Chondrocyte (in vitro differentiated cells): ENCODE data around the gene ZNF385B. TPM values are rescaled to one million over a fixed set of nuclear protein-coding genes. Genes with fewer than 3 reads are reported as not detected.

ENCODE experiments used
- DNase-seq: peaks from one replicate; pipeline ENCODE4 v3.0.0; 2021; ENCODE audit warnings: mixed read lengths, low spot score
- H3K27ac Mint-ChIP-seq: one replicate; pipeline ENCODE4 v1.8.0; 2021; ENCODE audit warnings: mild to moderate bottlenecking, moderate library complexity, mixed read lengths; ENCODE audit not compliant: unreplicated experiment
- H3K27me3 Mint-ChIP-seq: 2 replicates; pipeline ENCODE4 v1.8.0; 2021; ENCODE audit warnings: low read depth, mixed read lengths
- H3K36me3 Mint-ChIP-seq: 2 replicates; pipeline ENCODE4 v1.8.0; 2021; ENCODE audit warnings: low read depth, mixed read lengths
- H3K4me1 Mint-ChIP-seq: 2 replicates; pipeline ENCODE4 v1.8.0; 2021; ENCODE audit warnings: low read depth, mild to moderate bottlenecking, mixed read lengths
- H3K4me3 Mint-ChIP-seq: one replicate; pipeline ENCODE4 v1.8.0; 2021; ENCODE audit warnings: mild to moderate bottlenecking, moderate library complexity, mixed read lengths; ENCODE audit not compliant: unreplicated experiment
- H3K9me3 Mint-ChIP-seq: 2 replicates; pipeline ENCODE4 v1.8.0; 2021; ENCODE audit warnings: low read depth, mixed read lengths
- total RNA-seq: library from RNA; stranded (reverse); gene quantifications from 3 replicates; pipeline ENCODE4 v1.2.1, GENCODE V29; 2021
- TF ChIP-seq, protein P1 (sequence below): fragments of 200-600 bp; sonication (generic); IDR thresholded peaks from 2 replicates; pipeline ENCODE4 v1.5.0; 2021; ENCODE audit warnings: antibody characterized with exemption, mild to moderate bottlenecking, moderate library complexity

The ZNF385B gene
- total RNA-seq, 1 donor from 2014 or later, result 0.25 TPM

GRCh38 chr2:179882851-179883806 lies 21.7 kb upstream of the ZNF385B start:
- TF ChIP-seq, protein P1, sequence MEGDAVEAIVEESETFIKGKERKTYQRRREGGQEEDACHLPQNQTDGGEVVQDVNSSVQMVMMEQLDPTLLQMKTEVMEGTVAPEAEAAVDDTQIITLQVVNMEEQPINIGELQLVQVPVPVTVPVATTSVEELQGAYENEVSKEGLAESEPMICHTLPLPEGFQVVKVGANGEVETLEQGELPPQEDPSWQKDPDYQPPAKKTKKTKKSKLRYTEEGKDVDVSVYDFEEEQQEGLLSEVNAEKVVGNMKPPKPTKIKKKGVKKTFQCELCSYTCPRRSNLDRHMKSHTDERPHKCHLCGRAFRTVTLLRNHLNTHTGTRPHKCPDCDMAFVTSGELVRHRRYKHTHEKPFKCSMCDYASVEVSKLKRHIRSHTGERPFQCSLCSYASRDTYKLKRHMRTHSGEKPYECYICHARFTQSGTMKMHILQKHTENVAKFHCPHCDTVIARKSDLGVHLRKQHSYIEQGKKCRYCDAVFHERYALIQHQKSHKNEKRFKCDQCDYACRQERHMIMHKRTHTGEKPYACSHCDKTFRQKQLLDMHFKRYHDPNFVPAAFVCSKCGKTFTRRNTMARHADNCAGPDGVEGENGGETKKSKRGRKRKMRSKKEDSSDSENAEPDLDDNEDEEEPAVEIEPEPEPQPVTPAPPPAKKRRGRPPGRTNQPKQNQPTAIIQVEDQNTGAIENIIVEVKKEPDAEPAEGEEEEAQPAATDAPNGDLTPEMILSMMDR, result no peak
- peaks cover 5% of the 10 kb centered on the region for H3K9me3 Mint-ChIP-seq
- H3K4me1 Mint-ChIP-seq, result no peaks in the 10 kb centered on the region
- H3K27ac Mint-ChIP-seq, result no peak overlapping the region
- no peak overlapping the region for H3K4me3 Mint-ChIP-seq
- DNase-seq, result no peak
- H3K27me3 Mint-ChIP-seq, result peaks cover 12% of the 10 kb centered on the region
- no peaks in the 10 kb centered on the region for H3K36me3 Mint-ChIP-seq

GRCh38 chr2:179877601-179878364 lies 16.4 kb upstream of the ZNF385B start:
- no peaks in the 10 kb centered on the region for H3K36me3 Mint-ChIP-seq
- peaks cover 26% of the 10 kb centered on the region for H3K27me3 Mint-ChIP-seq
- no peaks in the 10 kb centered on the region for H3K4me1 Mint-ChIP-seq
- DNase-seq, result no peak
- TF ChIP-seq, protein P1, result no peak
- H3K27ac Mint-ChIP-seq, result no peak overlapping the region
- H3K9me3 Mint-ChIP-seq, result no peaks in the 10 kb centered on the region
- no peak overlapping the region for H3K4me3 Mint-ChIP-seq

GRCh38 chr2:179876266-179876665 lies 14.9 kb upstream of the ZNF385B start:
- H3K27ac Mint-ChIP-seq, result no peak overlapping the region
- no peak for DNase-seq
- no peaks in the 10 kb centered on the region for H3K4me1 Mint-ChIP-seq
- TF ChIP-seq, protein P1, result peak; percentile 34
- H3K4me3 Mint-ChIP-seq, result no peak overlapping the region
- H3K36me3 Mint-ChIP-seq, result no peaks in the 10 kb centered on the region
- H3K9me3 Mint-ChIP-seq, result no peaks in the 10 kb centered on the region
- H3K27me3 Mint-ChIP-seq, result peaks cover 33% of the 10 kb centered on the region

DNA sequence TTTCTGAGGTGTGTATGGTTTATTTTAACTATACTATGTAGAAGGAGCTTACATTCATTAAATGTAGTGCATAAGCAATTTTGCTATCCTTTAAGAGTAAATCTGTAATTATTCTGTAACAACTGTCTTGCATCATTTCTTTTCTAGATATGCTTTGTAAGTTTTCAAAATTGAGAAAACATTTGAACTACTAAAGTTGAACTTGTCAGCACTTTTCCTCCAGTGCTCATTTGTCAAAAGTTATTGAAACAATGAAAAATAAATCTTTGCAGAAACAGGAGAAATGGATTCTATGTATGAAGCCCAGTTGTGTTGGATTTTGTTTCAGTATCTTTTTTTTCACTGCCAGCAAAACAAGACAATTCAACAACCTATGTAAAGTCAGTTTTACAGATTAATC lies 14.5 kb upstream of the ZNF385B start:
- DNase-seq, result no peak
- H3K36me3 Mint-ChIP-seq, result no peaks in the 10 kb centered on the region
- no peaks in the 10 kb centered on the region for H3K4me1 Mint-ChIP-seq
- H3K9me3 Mint-ChIP-seq, result no peaks in the 10 kb centered on the region
- no peak overlapping the region for H3K4me3 Mint-ChIP-seq
- no peak overlapping the region for H3K27ac Mint-ChIP-seq
- TF ChIP-seq, protein P1, result no peak
- peaks cover 37% of the 10 kb centered on the region for H3K27me3 Mint-ChIP-seq

DNA sequence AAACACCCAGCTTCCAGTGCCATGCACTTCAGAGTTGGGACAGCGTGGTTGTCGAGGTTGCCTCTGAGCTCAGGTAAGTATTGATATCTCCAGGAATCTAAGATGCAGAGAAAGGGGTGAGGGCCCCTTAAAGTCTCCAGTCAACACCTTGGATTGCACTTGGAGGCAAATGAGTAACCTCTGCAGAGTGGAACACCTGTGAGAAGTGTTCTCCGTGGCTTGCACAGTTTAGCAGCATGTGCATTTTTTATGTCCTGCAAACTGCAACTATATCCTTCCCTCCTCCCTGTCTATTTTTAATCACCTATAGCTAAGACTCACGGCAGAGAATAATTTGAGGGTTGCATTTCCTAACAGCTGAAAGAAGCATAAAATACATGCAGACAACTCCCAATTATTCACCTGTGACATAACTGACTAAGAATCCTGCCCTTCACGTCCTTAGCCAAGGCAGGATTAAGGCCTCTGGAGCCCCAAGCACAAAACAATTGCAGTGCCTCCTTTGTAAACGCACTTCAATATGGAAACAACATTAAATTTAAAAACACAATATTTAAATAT lies 1.6 kb upstream of the ZNF385B start:
- Mint-ChIP-seq H3K27me3 (peaks cover 77% of the 10 kb centered on the region), H3K9me3 (no peaks in the 10 kb centered on the region)

More for the DNA sequence above, 1.6 kb upstream of the ZNF385B start:
- H3K27ac Mint-ChIP-seq, result no peak overlapping the region
- DNase-seq, result no peak
- peaks cover 21% of the 10 kb centered on the region for H3K4me1 Mint-ChIP-seq
- no peak overlapping the region for H3K4me3 Mint-ChIP-seq
- H3K36me3 Mint-ChIP-seq, result no peaks in the 10 kb centered on the region
- TF ChIP-seq, protein P1, result no peak
